ENCODE results near the gene RAMP1. TPM values are rescaled to one million over a fixed set of nuclear protein-coding genes. Genes with fewer than 3 reads are reported as not detected.
"Not testable (repeated sequence)": the region's sequence is repeated elsewhere in the genome, so short reads cannot be mapped to it uniquely, and the experiment has no call there.

RAMP1 gene
- polyA plus RNA-seq, 4 donors = 2.3 to 11.4 (median 6.7) TPM

DNA sequence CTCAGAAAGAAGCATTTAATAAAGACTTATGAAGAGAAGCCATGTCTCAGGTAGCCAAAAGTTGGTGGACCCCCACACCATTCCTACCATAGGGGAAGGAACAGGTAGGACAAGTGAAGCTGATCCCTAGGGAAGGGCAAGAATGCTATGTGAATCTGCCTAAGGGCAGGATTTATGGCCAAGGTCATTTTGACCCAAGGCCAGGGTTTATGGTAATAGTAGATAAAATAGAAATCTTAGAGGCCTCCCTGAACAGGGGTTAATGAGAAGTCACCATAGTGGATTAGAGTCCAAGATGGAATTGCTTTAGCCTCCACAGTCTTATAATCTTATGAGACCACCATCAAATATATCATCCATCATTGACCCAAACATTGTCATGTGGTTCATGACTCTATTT lies 81.4 kb downstream of the RAMP1 start:
- no peak for DNase-seq (ENCODE audit: low read depth in 4 of 4, low spot score in 2 of 4)

DNA sequence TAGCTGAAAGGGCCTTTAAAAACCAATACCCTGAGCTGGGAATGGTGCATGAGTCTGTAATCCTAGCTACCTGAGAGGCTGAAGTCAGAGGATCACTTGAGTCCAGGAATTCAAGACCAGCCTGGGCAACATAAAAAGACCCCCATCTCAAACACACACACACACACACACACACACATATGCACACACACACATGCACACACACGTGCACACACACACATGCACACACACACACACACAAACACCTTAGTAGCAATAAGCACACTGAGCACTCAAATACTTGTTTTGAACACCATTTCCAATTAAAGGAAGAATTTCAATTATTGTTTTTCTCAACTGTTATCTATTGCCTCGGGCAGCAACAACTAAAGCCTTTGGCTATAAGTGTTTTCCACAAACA lies 81.8 kb downstream of the RAMP1 start:
- no peak for DNase-seq (ENCODE audit: low read depth in 4 of 4, low spot score in 2 of 4)

DNA sequence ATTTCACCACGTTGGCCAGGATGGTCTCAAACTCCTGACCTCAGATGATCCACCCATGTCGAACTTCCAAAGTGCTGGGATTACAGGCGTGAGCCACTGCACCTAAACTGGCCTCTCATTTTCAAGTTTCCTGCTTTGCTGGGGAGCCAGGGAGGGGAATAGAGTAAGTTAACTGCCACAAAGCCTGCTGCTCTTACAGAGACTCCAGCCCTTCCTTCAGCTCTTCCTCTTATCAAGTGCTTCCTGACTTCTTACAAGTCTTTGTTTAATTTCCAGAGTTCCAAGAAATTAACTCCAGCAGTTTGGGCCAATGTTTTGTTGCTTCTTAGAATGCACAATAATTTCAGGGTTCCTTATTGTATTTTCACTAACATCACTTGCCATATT lies 83.1 kb downstream of the RAMP1 start:
- DNase-seq (ENCODE audit: low read depth in 4 of 4, low spot score in 2 of 4) = no peak

DNA sequence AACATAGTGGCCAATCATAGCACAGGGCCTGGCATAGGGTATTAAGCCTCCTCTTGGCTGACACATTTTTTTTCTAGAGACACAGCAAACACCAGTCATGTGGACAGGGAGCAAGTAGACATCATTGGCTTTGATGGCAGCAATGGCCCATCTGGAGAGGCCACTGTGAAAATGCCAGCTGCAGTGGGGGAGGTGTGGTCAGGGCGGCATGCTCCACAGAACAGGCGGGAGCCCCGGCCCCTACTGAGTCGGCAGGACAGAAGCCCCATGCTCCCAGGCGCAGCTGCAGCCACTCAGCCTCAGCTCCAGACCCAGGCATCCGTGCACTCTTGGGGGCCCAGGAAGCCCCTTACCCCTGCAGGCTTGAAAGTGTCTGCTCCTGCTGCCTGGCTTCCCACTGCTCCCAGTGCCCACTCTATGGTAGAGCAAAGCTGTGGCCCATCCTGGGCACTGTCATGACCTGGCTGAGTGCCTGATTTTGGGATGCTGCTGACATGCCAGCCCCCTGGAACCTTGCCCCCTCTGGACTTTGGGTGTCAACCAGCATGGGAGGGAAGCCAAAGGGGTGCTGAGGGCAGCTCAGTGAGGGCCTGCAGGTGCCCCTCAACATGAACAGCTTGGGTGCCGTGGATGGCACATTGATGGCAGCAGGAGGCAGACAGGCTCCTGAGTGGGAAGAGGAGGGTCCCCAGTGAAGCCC lies 84.1 kb downstream of the RAMP1 start:
- DNase-seq (ENCODE audit: low read depth in 4 of 4, low spot score in 2 of 4) = no peak

DNA sequence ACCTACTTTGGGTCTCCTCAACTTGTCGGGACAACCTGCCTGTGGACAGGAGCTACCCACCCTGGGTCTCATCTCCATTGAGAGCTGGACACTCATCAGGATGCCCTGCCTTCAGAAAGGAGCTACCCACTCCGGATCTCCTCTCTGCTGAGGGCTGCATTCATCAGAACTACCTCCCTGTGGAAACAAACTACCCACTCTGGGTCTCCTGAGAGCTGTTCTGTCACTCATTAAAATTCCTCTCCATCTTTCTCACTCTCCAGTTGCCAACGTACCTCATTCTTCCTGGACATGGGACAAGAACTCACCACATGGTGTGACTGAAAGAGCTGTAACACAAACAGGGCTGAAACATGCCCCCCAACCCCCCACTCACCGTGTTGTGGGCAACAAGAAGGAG lies 84.9 kb downstream of the RAMP1 start:
- DNase-seq (ENCODE audit: low read depth in 4 of 4, low spot score in 2 of 4) = no peak

DNA sequence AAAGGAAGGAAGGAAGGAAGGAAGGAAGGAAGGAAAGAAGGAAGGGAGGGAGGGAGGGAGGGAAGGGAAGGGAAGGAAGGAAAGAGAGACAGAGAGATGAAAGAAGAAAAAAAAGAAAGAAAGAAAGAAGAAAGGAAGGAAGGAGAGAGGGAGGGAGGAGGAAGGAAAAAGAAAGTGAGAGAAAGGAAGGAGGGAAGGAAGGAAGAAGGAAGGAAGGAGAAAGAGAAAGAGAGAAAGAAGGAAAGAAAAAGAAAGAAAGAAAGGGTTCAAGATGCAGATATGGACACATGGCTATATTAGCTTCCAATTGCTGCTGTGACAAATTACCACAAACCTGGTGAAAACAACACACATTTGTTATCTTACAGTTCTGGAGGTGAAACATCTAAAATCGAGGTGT lies 87.0 kb downstream of the RAMP1 start:
- no peak for DNase-seq (ENCODE audit: low read depth in 4 of 4, low spot score in 2 of 4)

DNA sequence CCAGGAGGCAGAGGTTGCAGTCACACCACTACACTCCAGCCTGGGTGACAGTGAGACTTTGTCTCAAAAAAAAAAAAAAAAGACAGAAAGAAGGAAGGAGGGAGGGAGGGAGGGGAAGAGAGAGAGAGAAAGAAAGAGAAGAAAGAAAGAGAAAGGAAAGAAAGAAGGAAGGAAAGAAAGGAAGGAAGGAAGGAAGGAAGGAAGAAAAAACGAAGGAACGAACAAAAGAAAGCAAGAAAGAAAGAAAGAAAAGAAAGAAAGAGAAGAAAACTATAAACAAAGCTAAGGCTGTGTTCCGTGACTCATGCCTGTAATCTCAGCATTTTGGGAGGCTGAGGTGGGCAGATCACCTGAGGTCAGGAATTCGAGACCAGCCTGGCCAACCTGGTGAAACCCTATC lies 91.9 kb downstream of the RAMP1 start:
- not testable (repeated sequence) for DNase-seq (ENCODE audit: low read depth in 4 of 4, low spot score in 2 of 4)

DNA sequence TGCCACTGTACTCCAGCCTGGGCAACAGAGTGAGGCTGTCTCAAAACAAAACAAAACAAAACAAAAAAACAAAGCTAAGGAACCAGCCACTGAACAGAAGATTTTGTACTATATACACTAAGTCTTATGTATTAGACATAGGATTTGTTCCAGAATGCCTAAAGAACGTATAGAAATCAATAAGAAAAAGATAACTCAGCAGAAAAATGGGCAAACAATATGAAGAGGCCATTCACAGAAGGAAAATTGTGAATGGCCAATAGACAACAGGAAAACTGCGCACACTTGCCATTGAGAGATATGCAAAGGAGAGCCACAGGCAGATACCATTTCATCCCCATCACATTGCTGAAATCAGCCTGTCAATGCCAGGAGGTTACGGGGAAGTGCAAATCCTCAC lies 92.5 kb downstream of the RAMP1 start:
- DNase-seq (ENCODE audit: low read depth in 4 of 4, low spot score in 2 of 4) = no peak

DNA sequence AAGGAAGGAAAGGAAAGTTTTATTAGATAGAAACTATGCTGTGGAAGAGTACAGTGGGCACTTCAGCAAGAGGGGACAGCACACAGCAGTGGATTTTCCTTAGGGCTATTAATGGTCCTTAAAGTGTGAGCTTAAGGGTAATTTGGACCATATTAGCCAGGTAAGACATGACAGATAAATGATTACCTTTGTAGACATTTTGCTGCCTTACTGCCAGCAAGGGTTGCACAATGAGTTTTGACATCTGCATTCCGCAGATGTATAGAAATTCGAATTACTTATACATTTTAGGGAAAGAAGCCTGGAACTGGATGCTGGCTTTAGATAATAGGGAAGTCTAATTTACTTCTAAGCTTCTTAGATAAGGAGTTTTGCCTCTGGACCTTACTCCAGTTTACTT lies 93.4 kb downstream of the RAMP1 start:
- DNase-seq (ENCODE audit: low read depth in 4 of 4, low spot score in 2 of 4) = no peak

DNA sequence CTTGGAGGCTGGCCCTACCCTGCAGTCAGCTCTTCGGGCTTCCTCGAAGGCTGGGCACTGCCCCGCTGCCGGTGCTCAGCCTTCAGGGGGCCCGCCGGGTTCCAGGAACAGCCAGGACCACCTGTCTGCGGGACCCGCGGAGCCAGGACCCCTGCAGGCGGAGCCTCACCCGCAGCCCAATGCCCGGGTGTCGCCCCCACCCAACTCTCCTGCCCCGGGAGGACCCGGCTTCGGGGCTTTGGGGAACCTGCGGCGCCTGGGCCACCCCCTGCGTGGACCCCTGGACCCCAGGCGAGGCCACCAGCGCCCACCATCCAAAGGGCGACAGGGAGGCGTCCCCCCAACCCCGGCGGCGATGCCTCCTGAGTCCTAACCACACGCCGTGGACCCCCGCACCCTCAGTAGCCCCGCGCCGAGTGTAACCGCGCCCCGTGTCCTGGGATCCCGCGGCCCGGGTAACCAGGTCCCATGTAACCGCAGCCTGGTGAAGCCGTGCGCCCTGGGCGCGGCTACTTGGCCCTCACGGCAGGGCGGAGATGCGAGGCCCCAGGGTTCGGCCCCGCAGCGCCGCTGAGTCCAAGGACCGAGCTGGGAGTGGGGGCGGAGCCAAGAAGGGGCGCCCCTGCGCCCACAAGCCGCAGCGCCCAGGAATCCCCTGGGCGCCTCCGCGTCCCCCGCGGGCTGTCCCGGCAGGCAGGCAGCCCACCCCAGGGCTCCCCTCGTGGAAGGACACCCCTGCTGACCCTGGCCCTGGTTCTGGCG lies 96.4 kb downstream of the RAMP1 start:
- no peak for DNase-seq (ENCODE audit: low read depth in 4 of 4, low spot score in 2 of 4)

DNA sequence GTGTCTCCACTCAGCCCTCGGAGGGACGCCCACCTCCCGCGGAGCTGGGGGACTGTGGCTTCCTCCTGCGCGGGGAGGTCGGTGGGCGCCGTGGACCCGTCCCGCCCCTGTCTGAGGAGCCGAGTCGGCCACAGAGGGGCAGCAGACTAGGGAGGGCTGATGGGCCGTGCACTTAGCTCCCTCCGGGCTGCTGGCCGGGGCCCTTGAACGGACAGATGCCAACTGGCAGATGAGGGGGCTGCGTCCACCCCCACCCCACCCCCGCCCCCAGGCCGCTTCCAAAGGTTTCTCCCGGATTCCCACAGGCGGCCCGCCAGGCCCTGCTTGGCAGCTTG lies 96.9 kb downstream of the RAMP1 start:
- no peak for DNase-seq (ENCODE audit: low read depth in 4 of 4, low spot score in 2 of 4)

DNA sequence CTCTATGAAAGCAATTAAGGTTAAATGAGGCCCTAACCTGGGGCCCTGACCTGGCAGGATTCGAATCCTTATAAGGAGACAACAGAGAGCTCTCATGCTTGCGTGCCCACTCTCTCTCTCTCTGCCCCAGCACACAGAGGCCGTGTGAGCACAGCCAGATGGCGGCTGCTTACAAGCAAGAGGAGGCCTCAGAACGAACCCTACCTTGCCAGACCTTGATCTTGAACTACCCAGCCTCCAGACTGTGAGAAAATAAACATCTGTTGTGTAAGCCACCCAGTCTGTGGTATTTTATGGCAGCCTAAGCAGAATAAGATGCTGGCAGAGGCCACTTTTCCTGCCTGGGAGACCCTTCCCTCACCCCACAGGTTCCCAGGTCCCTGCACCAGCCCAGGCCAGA lies 102.2 kb downstream of the RAMP1 start:
- no peak for DNase-seq (ENCODE audit: low read depth in 4 of 4, low spot score in 2 of 4)

Other genes with a start within 250 kb of the RAMP1 start
- gene LRRFIP1, start 232.0 kb upstream of the RAMP1 start, polyA plus RNA-seq (ENCODE audit: insufficient read length in 4 of 4) = 100 to 1,000 TPM in 1 of 4 donors, 10 to 100 TPM in 3; 65.9 to 101 (median 88.4) TPM
- gene RBM44, start 60.8 kb upstream of the RAMP1 start, polyA plus RNA-seq (ENCODE audit: insufficient read length in 4 of 4) = 1 to 10 TPM in 1 of 4 donors, under 1 TPM in 3; 0.30 to 1.4 (median 0.68) TPM
- gene UBE2F, start 107.4 kb downstream of the RAMP1 start, polyA plus RNA-seq (ENCODE audit: insufficient read length in 4 of 4) = 10 to 100 TPM; 41.9 to 46.4 (median 43.6) TPM
- gene SCLY, start 201.4 kb downstream of the RAMP1 start, polyA plus RNA-seq (ENCODE audit: insufficient read length in 4 of 4) = 10 to 100 TPM; 21.6 to 33.9 (median 32.1) TPM
- gene ESPNL, start 240.7 kb downstream of the RAMP1 start, polyA plus RNA-seq (ENCODE audit: insufficient read length in 4 of 4) = 1 to 10 TPM in 3 of 4 donors, under 1 TPM in 1; 0.25 to 3.0 (median 2.1) TPM